Nephron progenitor cell (in vitro differentiated cells): ENCODE measurements around the gene SLC35F1.
A peak's percentile ranks its signal among the peaks of the same experiment; 100 is the strongest.

Experiments
- DNase-seq: peaks from one replicate; pipeline ENCODE4 v3.0.0; 2021
- H3K27ac Mint-ChIP-seq: 2 replicates; pipeline ENCODE4 v1.8.0; 2021; ENCODE audit warnings: mild to moderate bottlenecking, moderate library complexity, mixed read lengths
- H3K27me3 Mint-ChIP-seq: 2 replicates; pipeline ENCODE4 v1.8.0; 2021; ENCODE audit warnings: mild to moderate bottlenecking, low read depth, mixed read lengths; ENCODE audit not compliant: poor library complexity
- H3K36me3 Mint-ChIP-seq: 2 replicates; pipeline ENCODE4 v1.8.0; 2021; ENCODE audit warnings: low read depth, mixed read lengths
- H3K4me1 Mint-ChIP-seq: 2 replicates; pipeline ENCODE4 v1.8.0; 2021; ENCODE audit warnings: mixed read lengths
- H3K4me3 Mint-ChIP-seq: 2 replicates; pipeline ENCODE4 v1.8.0; 2021; ENCODE audit warnings: mild to moderate bottlenecking, moderate library complexity, mixed read lengths
- H3K9me3 Mint-ChIP-seq: 2 replicates; pipeline ENCODE4 v1.8.0; 2021; ENCODE audit warnings: mild to moderate bottlenecking, moderate library complexity, mixed read lengths
- CTCF ChIP-seq: fragments of 200-600 bp; sonication (generic); IDR thresholded peaks from 2 replicates; pipeline ENCODE4 v1.5.0; 2021; ENCODE audit warnings: antibody characterized with exemption

Gene SLC35F1

GRCh38 chr6:118327237-118327636 lies 420.2 kb downstream of the SLC35F1 start:
- peaks cover 5% of the 10 kb centered on the region for H3K4me1 Mint-ChIP-seq
- no peak overlapping the region for H3K4me3 Mint-ChIP-seq
- H3K9me3 Mint-ChIP-seq: no peaks in the 10 kb centered on the region

GRCh38 chr6:118333772-118334171 lies 426.7 kb downstream of the SLC35F1 start:
- no peak overlapping the region for H3K4me3 Mint-ChIP-seq
- H3K27ac Mint-ChIP-seq: no peak overlapping the region
- no peak for TF ChIP-seq CTCF
- no peaks in the 10 kb centered on the region for H3K36me3 Mint-ChIP-seq
- peaks cover 13% of the 10 kb centered on the region for H3K9me3 Mint-ChIP-seq
- H3K27me3 Mint-ChIP-seq: no peaks in the 10 kb centered on the region
- no peaks in the 10 kb centered on the region for H3K4me1 Mint-ChIP-seq
- no peak for DNase-seq

More at GRCh38 chr6:118327237-118327636, 420.2 kb downstream of the SLC35F1 start:
- Mint-ChIP-seq H3K36me3 (no peaks in the 10 kb centered on the region), H3K27me3 (peaks cover 5% of the 10 kb centered on the region), H3K27ac (peak overlapping the region; percentile 28)
- no peak for DNase-seq
- TF ChIP-seq CTCF: no peak

GRCh38 chr6:118334634-118335033 lies 427.6 kb downstream of the SLC35F1 start:
- Mint-ChIP-seq H3K27me3 (no peaks in the 10 kb centered on the region), H3K36me3 (no peaks in the 10 kb centered on the region), H3K4me3 (no peak overlapping the region), H3K4me1 (no peaks in the 10 kb centered on the region), H3K27ac (no peak overlapping the region), H3K9me3 (peaks cover 16% of the 10 kb centered on the region)
- TF ChIP-seq CTCF: no peak
- no peak for DNase-seq

GRCh38 chr6:118335325-118335816 lies 428.3 kb downstream of the SLC35F1 start:
- DNase-seq: no peak
- Mint-ChIP-seq H3K27me3 (peaks cover 1% of the 10 kb centered on the region), H3K4me3 (no peak overlapping the region), H3K4me1 (no peaks in the 10 kb centered on the region), H3K27ac (no peak overlapping the region), H3K36me3 (no peaks in the 10 kb centered on the region), H3K9me3 (peaks cover 16% of the 10 kb centered on the region)
- TF ChIP-seq CTCF: no peak

- no peak for TF ChIP-seq CTCF
- H3K36me3 Mint-ChIP-seq: no peaks in the 10 kb centered on the region
- H3K4me1 Mint-ChIP-seq: no peaks in the 10 kb centered on the region
- H3K9me3 Mint-ChIP-seq: peaks cover 4% of the 10 kb centered on the region
- no peak for DNase-seq
- H3K27me3 Mint-ChIP-seq: peaks cover 3% of the 10 kb centered on the region
- H3K4me3 Mint-ChIP-seq: no peak overlapping the region
- no peak overlapping the region for H3K27ac Mint-ChIP-seq
Observed at GRCh38 chr6:118344014-118344670, 437.1 kb downstream of the SLC35F1 start.

GRCh38 chr6:118350881-118351430 lies 443.9 kb downstream of the SLC35F1 start:
- peaks cover 3% of the 10 kb centered on the region for H3K27me3 Mint-ChIP-seq
- H3K9me3 Mint-ChIP-seq: no peaks in the 10 kb centered on the region
- no peak for TF ChIP-seq CTCF
- DNase-seq: no peak
- no peak overlapping the region for H3K4me3 Mint-ChIP-seq
- H3K27ac Mint-ChIP-seq: peak overlapping the region; percentile 5
- H3K4me1 Mint-ChIP-seq: no peaks in the 10 kb centered on the region
- no peaks in the 10 kb centered on the region for H3K36me3 Mint-ChIP-seq
